ENCODE results near the gene ZDHHC14.

Gene ZDHHC14

GRCh38 chr6:157536223-157536545 is 155.2 kb downstream of the ZDHHC14 start:
- DNase-seq (ENCODE audit: low read depth) = no peak
- H3K4me3 ChIP-seq (ENCODE audit: low read depth, low read length) = no peak overlapping the region
- TF ChIP-seq CTCF (IDR thresholded peaks at IDR 0.05; ENCODE audit: control insufficient read depth, extremely low read depth, insufficient read depth) = no peak

GRCh38 chr6:157537556-157537955 is 156.6 kb downstream of the ZDHHC14 start:
- DNase-seq (ENCODE audit: low read depth) = no peak
- no peak for TF ChIP-seq CTCF (IDR thresholded peaks at IDR 0.05; ENCODE audit: control insufficient read depth, extremely low read depth, insufficient read depth)
- no peak overlapping the region for H3K4me3 ChIP-seq (ENCODE audit: low read depth, low read length)

- no peak for TF ChIP-seq CTCF (IDR thresholded peaks at IDR 0.05; ENCODE audit: control insufficient read depth, extremely low read depth, insufficient read depth)
- H3K4me3 ChIP-seq (ENCODE audit: low read depth, low read length) = no peak overlapping the region
- DNase-seq (ENCODE audit: low read depth) = no peak
Measured at GRCh38 chr6:157538168-157538567, 157.2 kb downstream of the ZDHHC14 start.

GRCh38 chr6:157538698-157539097 is 157.7 kb downstream of the ZDHHC14 start:
- TF ChIP-seq CTCF (IDR thresholded peaks at IDR 0.05; ENCODE audit: control insufficient read depth, extremely low read depth, insufficient read depth) = no peak
- no peak overlapping the region for H3K4me3 ChIP-seq (ENCODE audit: low read depth, low read length)
- no peak for DNase-seq (ENCODE audit: low read depth)

- no peak overlapping the region for H3K4me3 ChIP-seq (ENCODE audit: low read depth, low read length)
- DNase-seq (ENCODE audit: low read depth) = no peak
- no peak for TF ChIP-seq CTCF (IDR thresholded peaks at IDR 0.05; ENCODE audit: control insufficient read depth, extremely low read depth, insufficient read depth)
Measured at GRCh38 chr6:157539421-157539822, 158.4 kb downstream of the ZDHHC14 start.

GRCh38 chr6:157539900-157540752 is 159.1 kb downstream of the ZDHHC14 start:
- H3K4me3 ChIP-seq (ENCODE audit: low read depth, low read length) = no peak overlapping the region
- DNase-seq (ENCODE audit: low read depth) = no peak
- TF ChIP-seq CTCF (IDR thresholded peaks at IDR 0.05; ENCODE audit: control insufficient read depth, extremely low read depth, insufficient read depth) = no peak
